H1 (cell line): ENCODE data around the gene TM9SF2. TPM values are rescaled to one million over a fixed set of nuclear protein-coding genes. Genes with fewer than 3 reads are reported as not detected.

ENCODE experiments used
- CHD7 ChIP-seq: fragments of 300-600 bp; sonication (generic); IDR thresholded peaks from 2 replicates; pipeline ENCODE4 v1.7.1; 2012; ENCODE audit warnings: low read length, moderate library complexity, mild to moderate bottlenecking, inconsistent platforms; ENCODE audit not compliant: insufficient replicate concordance
- POU5F1 ChIP-seq: IDR thresholded peaks from 2 replicates; pipeline ENCODE4 v1.6.1; 2011; ENCODE audit warnings: low read depth, mild to moderate bottlenecking, low read length, moderate library complexity
- RAD21 ChIP-seq, 2 experiments: IDR thresholded peaks in 1 of 2; conservative IDR thresholded peaks in 1 of 2; 2 replicates each; pipeline ENCODE4 v1.6.1; 2011; ENCODE audit warnings: low read depth in 2 of 2, low read length in 2 of 2, improper control_type of control experiment in 1 of 2, inconsistent platforms in 1 of 2, mild to moderate bottlenecking in 1 of 2, moderate library complexity in 1 of 2
- RFX5 ChIP-seq: IDR thresholded peaks from 2 replicates; pipeline ENCODE4 v1.6.1; 2011; ENCODE audit warnings: low read depth, low read length, improper control_type of control experiment, borderline replicate concordance
- SRF ChIP-seq: IDR thresholded peaks from 2 replicates; pipeline ENCODE4 v1.6.1; 2011; ENCODE audit warnings: mild to moderate bottlenecking, low read depth, low read length, moderate library complexity
- polyA plus RNA-seq, 7 experiments: library from polyadenylated mRNA; depleted of rRNA in 3 of 7; stranded (reverse) in 5 of 7; unstranded in 2 of 7; fragments of >200 nt in 5 of 7; fragments of 200-250 nt in 2 of 7; gene quantifications; 1 replicate in 5 of 7; 2 replicates in 1 of 7; 4 replicates in 1 of 7; pipeline versions ENCODE4 v1.2.1 to v1.2.3, GENCODE V29; 2011 to 2013; ENCODE audit warnings: missing spikeins in 2 of 7, mixed read lengths in 2 of 7
- total RNA-seq: library from RNA; stranded (reverse); fragmentation: NEBNext Ultra II Directional; extraction: Animal tissue kit (Norgen Biotek cat#: 25700); gene quantifications from 2 replicates; pipeline ENCODE4 v1.2.1, GENCODE V29; 2021

The TM9SF2 gene
- total and polyA plus RNA-seq, 2 of the 8 experiments (the other 6 are each of a cell fraction or from before 2014, with no cell fraction given), result 68.0 to 101 TPM

GRCh38 chr13:99606324-99607066 lies 105.2 kb downstream of the TM9SF2 start, which contains the start of gene CLYBL (continued):
- no peak for TF ChIP-seq RAD21 (IDR thresholded peaks at IDR 0.05 in 1 of 2, conservative IDR thresholded peaks at IDR 0.05 in 1 of 2; ENCODE audit: low read depth in 2 of 2, low read length in 2 of 2)
- no peak for TF ChIP-seq POU5F1
- TF ChIP-seq CHD7, result no peak
- no peak for TF ChIP-seq RFX5
- TF ChIP-seq SRF, result no peak
